T1000 (cell line): ENCODE measurements around the gene FN1.
"Not testable (repeated sequence)": the region's sequence is repeated elsewhere in the genome, so short reads cannot be mapped to it uniquely, and the experiment has no call there.

ENCODE experiments used
- DNase-seq: peaks from one replicate; lab custom pipeline; 2025; ENCODE audit warnings: mixed read lengths; lab: John Stamatoyannopoulos, UW

FN1 gene

DNA sequence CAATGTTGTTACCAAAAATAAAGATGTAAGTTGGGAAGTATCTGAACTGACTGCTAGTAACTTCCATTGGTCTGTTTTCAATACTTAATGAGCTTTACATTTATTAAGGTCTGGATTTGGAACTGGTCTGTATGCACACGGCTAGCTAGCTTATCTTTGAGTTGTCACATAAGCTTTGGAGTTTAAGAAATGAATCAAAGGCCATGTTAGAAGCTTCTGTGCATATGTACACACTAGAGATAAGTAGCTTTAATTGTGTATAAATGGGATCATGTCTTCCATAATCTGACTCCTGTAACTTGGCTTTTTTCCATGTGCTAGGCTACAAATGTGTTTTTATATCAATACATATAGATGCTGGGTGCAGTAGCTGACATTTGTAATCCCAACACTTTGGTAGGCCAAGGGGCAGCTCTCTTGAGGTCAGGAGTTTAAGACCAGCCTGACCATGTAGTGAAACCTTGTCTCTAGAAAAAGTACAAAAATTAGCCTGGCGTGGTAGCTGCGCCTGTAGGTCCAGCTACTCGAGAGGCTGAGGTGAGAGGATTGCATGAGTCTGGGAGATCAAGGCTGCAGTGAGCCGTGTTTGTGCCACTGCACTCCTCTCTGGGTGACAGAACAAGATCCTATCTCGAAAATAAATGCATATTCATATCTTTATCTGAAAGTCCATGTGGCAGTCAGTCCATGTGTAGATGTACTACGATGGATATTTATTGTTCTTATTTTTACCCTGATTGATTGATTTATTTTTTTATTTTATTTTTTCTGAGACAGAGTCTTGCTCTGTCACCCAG lies 96.8 kb downstream of the FN1 start:
- DNase-seq, result no peak

DNA sequence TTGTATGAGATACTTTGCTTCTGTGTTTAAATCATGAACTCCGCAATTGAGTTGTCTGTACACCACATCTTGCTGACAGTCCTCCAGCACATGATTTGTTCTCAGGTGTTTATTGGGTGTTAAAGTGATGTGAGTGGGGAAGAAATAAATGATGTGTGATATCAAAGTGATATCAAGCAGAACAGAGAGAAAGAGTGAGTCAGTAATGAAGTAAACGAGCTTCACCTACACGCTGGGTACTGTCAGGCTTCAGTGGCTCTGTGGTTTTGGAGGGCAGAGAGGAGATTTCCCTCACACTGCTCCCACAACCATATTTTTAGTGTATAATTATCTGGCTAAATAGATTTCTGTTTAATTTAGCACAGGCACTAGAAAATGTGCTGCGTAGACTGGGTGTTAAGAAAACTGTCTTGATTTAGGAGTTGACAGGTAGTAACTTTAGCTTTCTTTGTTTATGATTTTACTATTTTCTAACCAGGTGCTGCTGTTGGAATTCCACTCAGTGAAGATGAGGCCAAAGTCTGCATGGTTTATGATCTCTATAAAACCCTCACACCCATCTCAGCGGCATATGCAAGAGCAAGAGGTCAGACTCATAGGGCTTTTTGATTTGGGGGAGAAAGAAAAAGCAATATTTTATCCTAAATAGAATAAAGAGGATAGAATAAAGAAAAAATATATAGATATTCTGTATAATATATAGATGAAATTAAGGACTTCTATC lies 102.8 kb downstream of the FN1 start:
- no peak for DNase-seq

DNA sequence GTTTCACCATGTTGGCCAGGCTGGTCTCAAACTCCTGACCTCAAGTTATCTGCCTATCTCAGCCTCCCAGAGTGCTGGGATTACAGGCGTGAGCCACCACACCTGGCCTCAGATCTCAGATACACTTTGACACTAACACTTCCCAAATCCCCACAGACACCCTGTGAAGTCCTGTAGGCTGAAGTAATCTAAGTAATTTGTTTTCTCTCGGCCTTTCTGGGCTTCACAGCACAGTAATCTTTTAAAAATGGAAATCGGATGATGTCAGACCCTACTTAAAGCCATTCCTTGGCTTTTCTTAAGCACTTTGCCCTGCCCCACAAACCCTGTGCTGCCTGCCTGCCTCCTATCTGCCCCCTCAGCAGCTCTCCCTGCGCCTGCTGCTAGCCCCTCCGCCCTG lies 107.8 kb downstream of the FN1 start:
- no peak for DNase-seq

- no peak for DNase-seq
Measured at GRCh38 chr2:215324811-215325210, 111.1 kb downstream of the FN1 start.

DNA sequence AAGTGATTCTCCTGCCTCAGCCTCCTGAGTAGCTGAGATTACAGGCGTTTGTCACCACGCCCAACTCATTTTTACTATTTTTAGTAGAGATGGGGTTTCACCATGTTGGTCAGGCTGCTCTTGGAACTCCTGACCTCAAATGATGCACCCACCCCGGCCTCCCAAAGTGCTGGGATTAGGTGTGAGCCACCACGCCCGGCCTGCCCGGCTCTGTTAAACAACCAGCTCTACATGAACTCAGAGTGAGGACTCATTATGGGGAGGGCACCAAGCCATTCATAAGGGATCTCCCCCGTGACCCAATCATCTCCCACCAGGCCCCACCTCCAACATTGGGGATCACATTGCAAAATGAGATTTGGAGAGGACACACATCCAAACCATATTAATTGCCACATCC lies 115.2 kb downstream of the FN1 start:
- DNase-seq, result no peak

GRCh38 chr2:215320102-215320501 lies 115.8 kb downstream of the FN1 start:
- DNase-seq, result no peak

GRCh38 chr2:215319500-215319899 lies 116.4 kb downstream of the FN1 start:
- DNase-seq, result no peak

DNA sequence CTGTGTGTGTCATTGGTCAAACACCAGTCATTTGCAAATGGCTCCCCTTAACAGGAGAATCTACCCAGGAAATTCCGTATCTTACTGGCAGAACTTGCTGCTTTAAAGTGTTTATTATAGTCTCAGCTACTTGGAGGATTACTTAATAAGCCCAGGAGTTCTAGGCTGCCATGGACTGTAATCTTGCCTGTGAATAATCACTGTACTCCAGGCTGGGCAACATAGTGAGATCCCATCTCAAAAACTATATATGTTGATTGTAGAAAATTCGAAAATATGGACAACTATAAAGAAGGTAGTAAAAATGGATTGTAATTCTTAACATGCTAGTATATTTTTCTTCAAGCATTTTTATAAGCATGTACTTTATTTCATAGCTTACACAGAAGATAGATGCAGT lies 119.5 kb downstream of the FN1 start:
- DNase-seq, result no peak

DNA sequence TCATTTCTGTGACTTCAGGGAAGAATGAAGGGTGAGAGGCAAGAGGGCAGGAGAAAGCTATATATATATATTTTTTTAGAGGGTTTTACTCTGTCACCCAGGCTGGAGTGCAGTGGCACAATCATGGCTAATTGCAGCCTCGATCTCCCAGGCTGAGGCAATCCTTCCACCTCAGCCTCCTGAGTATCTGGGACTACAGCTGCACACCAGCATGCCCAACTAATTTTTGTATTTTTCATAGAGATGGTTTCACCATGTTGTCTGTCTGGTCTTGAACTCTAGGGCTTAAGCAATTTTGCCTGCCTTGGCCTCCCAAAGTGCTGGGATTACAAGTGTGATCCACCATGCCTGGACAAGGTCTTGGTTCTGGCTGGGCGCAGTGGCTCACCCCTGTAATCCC lies 120.6 kb downstream of the FN1 start:
- DNase-seq, result no peak

DNA sequence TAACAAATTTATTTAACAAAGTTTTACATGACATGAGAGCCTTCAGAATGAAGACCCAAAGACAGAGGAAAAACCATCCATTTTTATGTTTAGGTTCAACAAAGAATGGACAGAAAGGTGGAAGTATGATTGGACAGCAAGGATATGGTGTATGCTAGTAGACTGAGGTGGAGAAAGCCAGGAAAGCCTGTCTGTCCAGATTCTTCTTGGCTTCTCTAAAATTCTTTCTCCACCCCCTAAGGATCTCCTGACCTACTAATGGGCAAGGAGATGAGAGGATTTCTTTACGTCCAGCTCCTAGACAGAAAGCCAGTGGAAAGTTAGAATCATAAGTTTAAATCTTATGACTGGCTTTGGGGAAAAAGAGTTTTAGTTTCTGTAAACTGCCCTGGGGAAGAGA lies 121.0 kb downstream of the FN1 start:
- DNase-seq, result no peak

GRCh38 chr2:215313255-215313613 lies 122.6 kb downstream of the FN1 start:
- no peak for DNase-seq

- peak; percentile 86 for DNase-seq
Measured at GRCh38 chr2:215311625-215312396, 124.1 kb downstream of the FN1 start, which contains the start of gene ATIC. TSS of gene ATIC (plus strand) at chr2:215312059. CDS start at chr2:215312143, 84 bp downstream.

- DNase-seq, result not testable (repeated sequence)
Measured at GRCh38 chr2:215311259-215311624, 124.6 kb downstream of the FN1 start.
